SHP77 (cell line): Measurements from ENCODE around the gene GCNT3.

Source experiments
- DNase-seq, 2 experiments: peaks; one replicate each; lab custom pipeline; 2025; lab: John Stamatoyannopoulos, UW

Gene GCNT3, protein sequence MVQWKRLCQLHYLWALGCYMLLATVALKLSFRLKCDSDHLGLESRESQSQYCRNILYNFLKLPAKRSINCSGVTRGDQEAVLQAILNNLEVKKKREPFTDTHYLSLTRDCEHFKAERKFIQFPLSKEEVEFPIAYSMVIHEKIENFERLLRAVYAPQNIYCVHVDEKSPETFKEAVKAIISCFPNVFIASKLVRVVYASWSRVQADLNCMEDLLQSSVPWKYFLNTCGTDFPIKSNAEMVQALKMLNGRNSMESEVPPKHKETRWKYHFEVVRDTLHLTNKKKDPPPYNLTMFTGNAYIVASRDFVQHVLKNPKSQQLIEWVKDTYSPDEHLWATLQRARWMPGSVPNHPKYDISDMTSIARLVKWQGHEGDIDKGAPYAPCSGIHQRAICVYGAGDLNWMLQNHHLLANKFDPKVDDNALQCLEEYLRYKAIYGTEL

GRCh38 chr15:59611276-59612260 lies at the start of gene GCNT3:
Gene GCNT3, plus strand, starts transcription at chr15:59611783. Its CDS starts 6,456 bp downstream, at chr15:59618239.
- no peak for DNase-seq

- DNase-seq: no peak
These were observed 49.0 kb upstream of the GCNT3 start for GRCh38 chr15:59562448-59563186.

DNA sequence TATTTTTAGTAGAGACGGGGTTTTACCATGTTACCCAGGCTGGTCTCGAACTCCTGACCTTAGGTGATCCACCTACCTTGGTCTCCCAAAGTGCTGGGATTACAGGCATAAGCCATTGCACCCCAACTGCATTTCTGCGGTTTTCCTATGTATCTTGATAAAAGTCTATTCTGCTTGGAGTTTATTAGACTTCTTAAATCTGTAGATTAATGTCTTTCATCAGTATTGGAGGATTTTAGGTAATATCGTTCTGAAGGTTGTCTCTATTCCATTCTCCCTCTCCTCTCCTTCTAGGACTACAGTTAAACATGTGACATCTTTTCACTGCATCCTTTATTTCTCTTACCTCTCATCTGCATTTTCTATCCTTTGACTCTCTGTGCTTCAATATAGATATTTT lies 46.3 kb upstream of the GCNT3 start:
- DNase-seq: no peak

DNA sequence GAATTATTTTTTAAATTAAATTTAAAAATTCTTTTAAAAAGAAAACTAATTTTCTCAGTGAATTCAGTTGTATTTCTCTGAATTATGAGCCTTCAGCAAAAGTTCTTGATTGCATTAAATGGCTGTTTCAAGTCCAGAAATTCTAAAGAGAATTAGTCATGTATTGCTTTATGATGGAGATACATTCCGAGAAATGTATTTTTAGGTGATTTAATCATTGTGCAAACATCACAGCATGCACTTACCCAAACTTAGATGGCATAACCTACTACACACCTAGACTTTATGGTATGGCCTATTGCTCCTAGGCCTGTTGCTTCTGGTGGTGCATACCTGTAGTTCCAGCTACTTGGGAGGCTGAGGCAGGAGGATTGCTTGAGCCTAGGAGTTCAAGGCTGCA lies 44.3 kb upstream of the GCNT3 start:
- no peak for DNase-seq

DNA sequence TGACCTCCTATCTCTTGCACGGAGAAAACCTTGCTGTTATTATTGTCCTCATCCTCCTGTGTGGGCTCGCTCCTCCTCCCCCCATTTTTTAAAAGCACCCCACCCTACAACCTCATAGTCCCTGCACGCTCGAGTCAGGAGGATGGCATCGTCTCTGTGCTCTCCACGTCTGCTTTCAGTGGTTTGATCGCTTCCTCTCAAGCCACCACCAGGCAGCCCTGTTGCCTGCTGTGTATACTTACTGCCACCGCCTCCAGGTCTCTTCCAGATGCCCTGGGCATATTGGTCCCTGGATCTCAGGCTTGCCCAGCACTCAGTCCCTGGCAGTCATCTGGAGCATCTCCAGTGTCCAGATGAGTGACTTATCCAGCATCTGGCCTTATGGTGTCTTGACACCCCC lies 42.1 kb upstream of the GCNT3 start:
- no peak for DNase-seq

DNA sequence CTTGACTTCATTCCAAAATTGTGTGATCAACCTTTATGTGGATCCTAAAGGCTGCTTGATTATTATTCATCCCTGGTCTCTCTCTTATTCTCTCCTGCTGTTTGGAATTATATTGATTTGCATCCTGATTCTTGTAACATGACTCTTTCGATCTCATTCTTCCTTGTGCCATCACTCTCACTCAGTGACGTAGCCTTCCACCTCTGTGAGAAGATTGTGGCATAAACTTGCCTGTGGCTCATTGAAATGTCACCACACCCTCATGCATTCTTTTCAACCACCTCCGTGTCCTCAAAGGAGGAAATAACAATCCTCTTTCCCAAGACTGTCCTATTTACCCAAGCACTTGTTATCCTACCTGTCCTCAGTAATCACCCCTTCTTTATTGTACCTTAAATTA lies 41.3 kb upstream of the GCNT3 start:
- DNase-seq: no peak

DNA sequence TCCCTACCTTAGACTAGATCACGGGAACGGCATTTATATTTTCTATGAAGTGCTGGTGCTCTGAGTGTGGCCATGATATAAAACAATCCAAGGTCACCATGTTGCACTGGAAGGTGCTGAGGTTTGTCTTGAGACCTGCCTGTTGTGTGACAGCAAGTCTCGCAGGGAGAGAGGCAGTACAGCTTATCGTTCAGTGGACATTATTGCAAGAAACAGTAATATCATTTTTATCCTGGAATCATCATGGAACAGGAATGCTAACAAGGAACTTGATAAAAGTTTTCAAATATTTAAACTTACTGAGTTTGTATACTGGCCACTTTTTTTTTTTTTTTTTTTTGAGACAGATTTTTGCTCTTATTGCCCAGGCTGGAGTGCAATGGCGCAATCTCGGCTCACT lies 40.0 kb upstream of the GCNT3 start:
- no peak for DNase-seq

DNA sequence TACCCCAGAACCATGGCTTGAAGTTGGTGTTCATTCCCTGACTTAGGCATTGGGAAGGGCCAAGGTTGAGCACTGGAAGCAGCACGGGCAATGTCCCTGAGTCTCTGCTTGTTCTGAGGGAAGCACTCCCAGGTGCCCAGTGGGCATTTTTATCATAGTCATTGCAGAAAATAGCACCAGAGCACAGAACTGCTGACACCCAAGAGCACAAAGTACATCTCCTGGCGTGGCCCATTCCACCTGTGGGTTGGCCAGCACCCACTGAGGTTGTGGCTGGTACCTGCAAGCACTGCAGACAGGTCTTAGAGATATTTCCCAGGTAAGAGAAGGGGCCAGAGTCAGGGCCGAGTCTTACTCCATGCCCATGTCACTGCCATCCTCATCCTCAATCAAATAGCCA lies 28.5 kb upstream of the GCNT3 start:
- DNase-seq: no peak

- peak; percentile 10 to 23 for DNase-seq
These were observed 24.3 kb upstream of the GCNT3 start for GRCh38 chr15:59587085-59587826.

GRCh38 chr15:59590027-59590426 lies 21.6 kb upstream of the GCNT3 start:
- DNase-seq: no peak

DNA sequence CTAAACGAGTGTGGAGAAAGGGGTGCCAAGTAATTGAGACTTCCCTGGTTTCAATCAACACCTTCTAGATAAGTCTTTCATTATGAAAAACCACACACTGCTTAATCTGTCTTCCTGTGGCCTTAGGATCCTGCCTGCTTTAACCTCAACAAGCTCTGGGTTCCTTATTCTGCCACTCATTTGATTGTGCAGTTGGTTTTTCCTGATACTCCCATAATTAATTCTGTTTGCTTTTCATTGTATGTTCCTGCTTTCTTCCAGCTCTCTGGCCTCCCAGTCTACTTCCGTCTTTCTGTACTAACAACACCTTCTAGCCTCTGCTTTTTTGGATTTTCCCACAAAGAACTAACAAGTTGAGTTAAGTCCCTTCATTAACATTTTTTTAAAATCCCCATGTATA lies 20.2 kb upstream of the GCNT3 start:
- no peak for DNase-seq

DNA sequence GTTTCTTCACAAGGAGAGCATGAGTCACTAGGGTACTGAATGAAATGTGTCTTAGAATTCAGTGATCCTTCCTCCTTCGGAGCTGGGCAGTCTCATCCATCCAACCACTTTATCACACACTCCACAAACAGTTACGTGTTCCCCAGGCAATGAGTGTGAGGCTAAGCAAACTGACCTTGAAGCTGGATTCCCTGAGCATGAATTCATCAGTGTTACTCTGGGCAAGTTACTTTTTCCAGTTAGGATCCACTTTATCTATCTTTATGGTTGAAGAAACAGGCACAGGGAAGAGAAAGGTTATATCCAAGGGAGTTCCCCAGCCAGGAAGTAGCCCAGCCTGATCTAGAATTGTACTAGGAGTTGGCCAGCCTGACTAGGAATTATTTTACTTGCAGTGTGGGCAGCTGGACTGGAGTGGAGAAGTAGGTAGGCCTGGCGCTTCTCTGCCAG lies 17.1 kb upstream of the GCNT3 start:
- no peak for DNase-seq

DNA sequence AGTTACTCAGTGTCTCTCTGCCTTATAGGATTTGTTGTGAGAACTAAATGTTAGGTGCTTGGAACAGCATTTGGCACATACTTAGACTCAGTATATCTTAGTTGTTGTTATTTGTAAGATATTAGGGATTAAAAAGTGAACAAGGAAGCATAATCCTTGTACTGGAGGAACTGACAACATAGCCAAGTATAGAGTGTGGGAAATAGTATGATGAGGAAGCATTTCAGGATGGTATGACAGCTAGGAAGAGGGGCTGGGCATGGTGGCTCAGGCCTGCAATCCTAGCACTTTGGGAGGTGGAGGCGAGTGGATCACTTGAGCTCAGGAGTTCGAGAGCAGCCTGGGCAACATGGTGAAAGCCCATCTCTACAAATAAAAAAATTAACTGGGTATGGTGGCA lies 16.6 kb upstream of the GCNT3 start:
- no peak for DNase-seq

DNA sequence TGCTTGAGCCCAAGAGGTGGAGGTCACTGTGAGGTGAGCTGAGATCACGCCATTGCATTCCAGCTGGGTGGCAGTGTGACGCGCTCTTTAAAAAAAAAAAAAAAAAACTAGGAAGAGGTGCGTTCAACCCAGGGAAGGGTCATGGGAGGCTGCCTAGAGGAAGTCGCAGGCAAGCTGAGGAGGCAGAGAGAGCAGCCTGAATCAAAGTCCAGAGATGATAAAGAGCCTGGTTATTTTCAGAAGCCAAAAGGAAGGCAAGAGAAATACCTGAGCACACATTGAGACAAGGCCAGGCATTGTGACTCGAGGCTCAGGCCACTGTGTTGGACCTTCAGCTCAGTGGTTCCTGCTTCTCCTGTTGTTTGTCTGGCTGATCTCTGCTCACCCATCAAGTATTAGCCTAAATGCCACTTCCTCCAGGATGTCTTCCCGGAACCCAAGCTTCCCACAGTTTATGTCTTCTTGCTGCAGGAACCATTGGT lies 16.1 kb upstream of the GCNT3 start:
- DNase-seq: no peak

- DNase-seq: no peak
These were observed 14.9 kb upstream of the GCNT3 start for GRCh38 chr15:59596640-59597039.

- no peak for DNase-seq
These were observed 13.1 kb upstream of the GCNT3 start for GRCh38 chr15:59598461-59598860.

GRCh38 chr15:59605994-59606393 lies 5.6 kb upstream of the GCNT3 start:
- DNase-seq: no peak

DNA sequence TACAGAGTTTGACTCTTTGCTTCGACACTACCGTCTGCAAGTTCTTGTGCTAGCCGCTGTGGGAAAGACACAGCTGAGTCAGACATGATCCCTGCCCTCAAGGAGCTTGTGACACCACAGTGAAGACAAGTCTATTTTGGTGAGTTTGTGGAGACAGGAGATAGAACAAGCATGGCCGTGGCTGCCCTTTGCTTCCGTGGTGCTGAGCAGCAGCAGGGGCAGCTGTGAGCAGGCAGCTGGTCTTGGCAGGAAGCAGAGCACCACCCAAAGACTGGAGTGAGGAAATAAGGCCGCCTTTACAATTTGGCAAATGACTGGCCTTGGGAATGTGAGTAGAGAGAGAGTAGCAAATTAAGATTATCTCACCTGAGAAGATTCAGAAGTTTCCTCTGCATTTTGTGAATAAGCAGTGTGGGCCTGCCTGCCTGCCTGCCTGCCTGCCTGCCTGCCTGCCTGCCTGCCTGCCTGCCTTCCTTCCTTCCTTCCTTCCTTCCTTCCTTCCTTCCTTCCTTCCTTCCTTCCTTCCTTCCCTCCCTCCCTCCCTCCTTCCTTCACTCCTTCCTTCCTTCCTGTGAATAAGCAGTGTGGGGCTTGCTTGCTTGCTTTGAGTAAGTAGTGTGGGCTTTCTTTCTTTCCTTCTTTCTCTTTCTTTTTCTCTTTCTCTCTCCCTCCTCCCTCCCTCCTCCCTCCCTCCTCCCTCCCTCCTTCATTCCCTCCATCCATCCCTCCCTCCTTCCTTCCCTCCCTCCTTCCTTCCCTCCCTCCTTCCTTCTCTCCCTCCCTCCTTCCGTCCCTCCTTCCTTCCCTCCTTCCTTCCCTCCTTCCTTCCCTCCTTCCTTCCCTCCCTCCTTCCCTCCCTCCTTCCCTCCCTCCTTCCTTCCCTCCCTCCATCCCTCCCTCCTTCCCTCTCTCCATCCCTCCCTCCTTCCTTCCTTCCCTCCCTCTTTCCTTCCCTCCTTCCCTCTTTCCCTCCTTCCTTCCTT lies 1.6 kb upstream of the GCNT3 start:
- peak in 1 of 2 experiments; percentile 9 for DNase-seq

DNA sequence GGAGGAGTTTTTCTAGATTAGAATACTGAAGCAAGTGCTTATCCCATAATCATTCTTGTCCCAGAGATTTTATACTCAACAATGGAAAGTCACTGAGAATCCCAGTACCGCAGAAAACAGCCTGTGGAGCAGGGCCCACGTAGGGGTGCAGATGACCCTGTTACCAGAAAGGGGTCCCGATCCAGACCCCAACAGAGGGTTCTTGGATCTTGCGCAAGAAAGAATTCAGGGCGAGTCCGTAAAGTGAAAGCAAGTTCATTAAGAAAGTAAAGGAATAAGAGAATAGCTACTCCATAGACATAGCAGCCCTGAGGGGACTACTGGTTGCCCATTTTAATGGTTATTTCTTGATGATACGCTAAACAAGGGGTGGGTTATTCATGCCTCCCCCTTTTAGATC lies 2.6 kb downstream of the GCNT3 start:
- DNase-seq: no peak

- DNase-seq: no peak
These were observed 4.1 kb downstream of the GCNT3 start for GRCh38 chr15:59615661-59616060.
